HUDEP-2 (cell line): Measurements from ENCODE around the gene AP4B1.

ENCODE experiments used
- DNase-seq, 76 experiments: peaks; one replicate each; lab custom pipeline; 2025; ENCODE audit not compliant: unreplicated experiment in 76 of 76; lab: John Stamatoyannopoulos, UW

Gene AP4B1

GRCh38 chr1:113930499-113931161 lies 26.0 kb upstream of the AP4B1 start:
- peak in 23 of 76 experiments; percentile 9 to 59 (median 25) for DNase-seq

GRCh38 chr1:113929750-113930498 lies 25.3 kb upstream of the AP4B1 start:
- DNase-seq, result peak in 60 of 76 experiments; percentile 6 to 63 (median 36)

DNA sequence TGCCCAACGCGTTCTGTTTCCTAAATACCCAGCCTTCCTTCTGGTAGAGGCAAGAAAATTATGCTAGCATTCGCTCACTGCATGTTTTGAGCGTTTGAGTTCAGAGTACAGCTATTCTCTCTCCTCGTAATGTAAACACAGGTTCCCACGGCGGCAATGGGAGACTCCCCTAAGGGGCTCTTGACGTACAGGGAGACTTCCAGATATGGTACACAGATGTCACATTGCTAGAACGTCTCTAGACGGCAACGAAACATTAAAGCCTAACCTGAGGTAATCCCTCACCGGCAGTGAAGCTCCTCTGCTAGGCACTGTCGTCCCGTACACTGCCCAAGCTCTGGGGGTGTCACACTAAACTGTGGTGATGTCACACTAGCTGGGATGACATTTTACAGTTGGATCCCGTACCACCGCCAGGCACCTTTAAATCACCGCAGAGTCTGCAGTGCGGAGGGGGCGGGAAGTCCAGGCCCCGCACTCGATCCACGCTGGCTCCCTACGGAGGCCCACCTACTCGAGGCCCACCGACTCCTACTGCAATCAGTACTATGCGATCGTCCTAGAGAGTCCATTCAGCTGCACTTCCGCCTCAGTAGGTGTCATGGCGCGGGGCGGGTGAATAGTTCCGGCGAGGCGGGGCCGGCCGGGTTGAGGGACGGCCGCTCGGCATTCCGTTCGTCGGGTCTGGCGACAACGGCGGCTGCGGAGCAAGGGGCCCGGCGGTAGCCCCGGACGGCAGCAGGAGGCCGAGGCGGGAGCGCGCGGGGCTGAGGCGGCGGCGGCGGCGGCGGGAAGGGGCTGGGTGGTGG lies 24.5 kb upstream of the AP4B1 start, which contains the start of gene HIPK1:
TSS of gene HIPK1 (plus strand) at position 384 of the 809 bp plus-strand sequence.
- peak in 75 of 76 experiments; percentile 38 to 91 (median 81) for DNase-seq

DNA sequence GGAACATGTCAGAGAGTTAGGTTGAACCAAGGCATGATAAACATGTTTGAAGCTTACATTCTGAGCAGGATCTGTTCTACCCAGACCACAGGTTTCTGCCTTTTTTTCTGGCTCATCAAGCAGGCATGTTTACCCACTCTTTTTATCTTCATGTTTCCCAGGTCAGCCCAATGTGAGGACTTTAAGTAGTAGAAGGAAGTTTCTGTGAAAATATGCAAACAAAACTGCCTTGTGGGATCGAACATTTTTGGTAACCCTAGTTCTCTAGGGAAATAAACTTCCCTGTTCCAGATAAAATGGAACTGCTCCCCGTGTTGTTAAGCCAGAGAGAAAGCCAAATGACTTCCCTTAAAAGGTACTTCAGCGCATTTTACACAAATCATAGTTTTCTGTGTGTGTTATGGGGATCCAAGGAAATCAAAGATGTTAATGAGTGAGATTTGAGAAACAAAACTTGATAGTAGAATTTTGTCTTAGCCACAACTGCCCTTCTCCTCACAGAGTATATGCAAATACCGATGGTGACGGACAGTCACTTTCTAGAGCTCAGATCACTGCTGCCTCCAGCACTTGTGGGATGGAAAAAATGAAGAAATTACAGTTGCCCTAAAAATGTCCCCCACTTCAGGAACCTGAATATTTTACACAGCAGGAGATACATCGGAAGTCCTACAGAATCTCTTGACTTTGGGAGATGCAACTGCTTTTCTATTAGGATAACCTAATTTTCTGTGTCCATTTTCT lies 23.8 kb upstream of the AP4B1 start:
- DNase-seq, result peak in 7 of 76 experiments; percentile 3 to 41 (median 20)

- DNase-seq, result no peak
These were observed 19.9 kb upstream of the AP4B1 start for GRCh38 chr1:113924473-113924872.

- no peak for DNase-seq
These were observed 18.4 kb upstream of the AP4B1 start for GRCh38 chr1:113922957-113923356.

- DNase-seq, result peak in 4 of 76 experiments; percentile 3 to 18 (median 10)
These were observed 13.6 kb upstream of the AP4B1 start for GRCh38 chr1:113918243-113918642.

- DNase-seq, result no peak
These were observed 12.9 kb upstream of the AP4B1 start for GRCh38 chr1:113917400-113918082.

DNA sequence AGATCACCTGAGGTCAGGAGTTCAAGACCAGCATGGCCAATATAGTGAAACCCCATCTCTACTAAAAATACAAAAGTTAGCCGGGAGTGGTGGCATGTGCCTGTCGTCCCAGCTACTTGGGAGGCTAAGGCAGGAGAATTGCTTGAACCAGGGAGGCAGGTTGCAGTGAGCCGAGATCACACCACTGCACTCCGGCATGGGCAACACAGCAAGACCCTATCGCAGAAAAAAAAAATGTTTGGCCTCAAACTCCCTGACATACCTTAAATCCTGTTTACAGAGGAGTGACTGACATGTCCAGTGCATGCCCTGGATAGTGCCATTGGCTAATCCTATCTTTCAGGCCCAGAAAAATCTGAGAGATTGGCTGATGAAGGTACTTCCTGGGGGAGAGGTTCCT lies 12.4 kb upstream of the AP4B1 start:
- no peak for DNase-seq

- DNase-seq, result peak in 74 of 76 experiments; percentile 15 to 97 (median 86)
These were observed 9.5 kb upstream of the AP4B1 start for GRCh38 chr1:113913887-113914664.

GRCh38 chr1:113913312-113913668 lies 8.7 kb upstream of the AP4B1 start:
- peak in 3 of 76 experiments; percentile 24 to 48 (median 45) for DNase-seq

DNA sequence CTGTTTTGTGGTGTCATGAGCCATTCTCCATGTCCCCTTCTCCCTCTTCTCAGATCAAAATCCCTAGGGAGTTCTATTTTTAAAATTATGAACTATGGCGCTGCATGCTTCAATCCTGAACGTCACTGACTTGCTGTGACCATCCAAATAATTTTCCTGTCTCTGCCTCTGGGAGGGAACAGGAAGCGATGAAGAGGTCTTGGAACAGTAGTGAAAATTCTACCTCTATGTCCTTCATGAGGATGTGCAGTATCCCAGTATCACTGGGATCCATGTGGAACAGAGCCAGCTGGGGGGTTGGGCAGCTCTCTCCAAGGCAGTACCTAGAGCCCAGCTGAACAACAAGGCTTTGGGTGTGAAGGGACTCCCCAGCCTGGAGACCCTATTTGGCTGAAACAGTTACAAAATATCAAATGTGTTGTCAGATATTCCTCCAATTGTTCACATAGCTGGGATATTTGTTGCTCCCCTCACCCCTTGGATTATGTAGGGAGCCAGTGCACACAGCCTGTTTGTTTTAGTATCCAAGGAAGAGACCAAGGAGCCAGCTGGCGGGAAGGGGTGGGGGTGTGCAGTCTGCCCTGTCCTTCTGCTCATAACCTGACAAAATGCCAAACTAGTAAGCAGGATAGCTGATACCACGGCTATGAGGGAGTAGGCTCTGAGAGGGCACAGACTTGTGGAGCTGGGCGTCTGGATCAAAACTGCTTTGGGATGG lies 8.2 kb upstream of the AP4B1 start:
- peak in 66 of 76 experiments; percentile 7 to 82 (median 48) for DNase-seq

DNA sequence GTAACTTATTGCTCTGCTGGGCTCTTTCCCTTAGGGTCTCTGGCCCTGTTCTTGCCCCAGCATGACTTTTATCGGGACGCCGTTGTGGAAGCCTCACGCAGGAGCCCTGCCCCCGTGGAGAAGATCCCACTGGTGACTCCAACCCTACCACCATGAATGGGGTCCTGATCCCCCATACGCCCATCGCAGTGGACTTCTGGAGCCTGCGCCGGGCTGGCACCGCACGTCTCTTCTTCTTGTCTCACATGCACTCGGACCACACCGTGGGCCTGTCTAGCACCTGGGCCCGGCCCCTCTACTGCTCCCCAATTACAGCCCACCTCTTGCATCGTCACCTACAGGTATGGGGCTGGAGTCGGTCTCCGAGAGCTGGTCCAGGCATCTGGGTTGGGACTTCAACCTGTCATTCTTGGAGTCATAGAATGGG lies 849 bp upstream of the AP4B1 start:
- peak in 9 of 76 experiments; percentile 27 to 59 (median 42) for DNase-seq

- DNase-seq, result peak in 34 of 76 experiments; percentile 29 to 78 (median 57)
These were observed 316 bp downstream of the AP4B1 start for GRCh38 chr1:113904293-113904673.

DNA sequence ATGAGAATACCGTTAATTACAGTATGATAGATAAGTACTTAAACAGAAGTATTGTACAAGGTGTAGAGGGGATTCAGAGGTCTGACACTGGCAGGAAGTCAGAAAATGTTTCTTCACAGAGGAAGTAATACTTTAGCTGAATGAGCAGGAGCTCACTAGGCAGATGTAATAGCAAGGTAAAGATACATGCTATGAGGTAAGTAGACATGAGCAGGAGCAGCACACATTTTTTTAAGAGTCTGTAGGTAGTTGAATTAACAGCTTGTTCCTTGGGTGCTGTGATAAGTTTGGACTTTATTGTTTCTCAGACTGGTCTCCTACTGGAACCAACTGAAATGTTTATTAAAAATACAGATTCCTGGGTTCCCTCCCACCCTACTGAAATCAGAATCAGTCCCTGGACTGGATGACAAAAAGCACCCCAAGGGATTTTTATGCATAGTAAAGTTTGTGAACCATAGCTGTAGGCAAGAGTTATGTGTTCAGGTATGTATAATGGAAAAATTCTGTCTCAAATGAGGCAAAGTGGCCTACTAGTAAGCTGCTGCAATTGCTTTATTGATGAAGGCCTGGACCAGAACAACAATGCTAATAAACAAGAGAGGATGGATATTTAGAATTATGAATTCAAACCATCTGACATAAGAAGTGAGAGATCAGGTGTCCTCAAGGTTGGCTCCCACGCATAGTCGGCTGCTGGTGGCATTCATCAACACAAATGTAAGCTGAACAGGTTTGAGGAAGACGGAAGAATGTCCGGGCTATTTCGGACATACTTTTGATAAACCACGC lies 902 bp downstream of the AP4B1 start:
- DNase-seq, result peak in 3 of 76 experiments; percentile 13 to 31 (median 13)

- no peak for DNase-seq
These were observed 3.4 kb downstream of the AP4B1 start for GRCh38 chr1:113901191-113901590.

DNA sequence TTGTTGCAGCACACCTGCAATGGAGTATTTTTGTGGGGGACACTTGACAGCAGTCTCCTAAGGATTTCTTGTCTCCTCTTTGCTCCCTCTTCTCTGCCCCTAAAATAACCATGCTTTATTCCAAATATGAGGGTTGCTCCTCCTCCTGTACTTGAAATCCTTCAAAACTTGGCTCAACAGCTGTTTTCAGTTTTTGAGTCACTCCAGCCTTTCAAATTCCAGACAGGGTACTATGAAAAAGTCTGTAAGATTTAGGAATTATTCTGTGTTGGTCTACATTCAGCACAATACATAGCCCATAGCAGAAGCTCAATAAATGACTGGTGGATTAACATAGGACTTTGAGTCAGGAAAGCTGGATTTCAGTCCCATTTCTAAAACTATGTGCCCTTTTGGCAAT lies 5.5 kb downstream of the AP4B1 start:
- DNase-seq, result no peak
